HepG2 (cell line): ENCODE results near the gene MLLT10. TPM values are rescaled to one million over a fixed set of nuclear protein-coding genes. Genes with fewer than 3 reads are reported as not detected.

ENCODE experiments used
- AGO1 ChIP-seq: fragments of 200-400 bp; formaldehyde crosslinking; IDR thresholded peaks from 2 replicates; pipeline ENCODE4 v1.6.1; 2017; ENCODE audit warnings: mild to moderate bottlenecking, low read depth, low read length, moderate library complexity; ENCODE audit not compliant: poor library complexity, severe bottlenecking
- AKNA ChIP-seq: sonication (generic); formaldehyde crosslinking; IDR thresholded peaks from 2 replicates; pipeline ENCODE4 v1.4.0; 2020; ENCODE audit warnings: missing genetic modification reagents, borderline replicate concordance
- E2F2 ChIP-seq: sonication (generic); formaldehyde crosslinking; IDR thresholded peaks from 2 replicates; pipeline ENCODE4 v1.4.0; 2020; ENCODE audit warnings: missing genetic modification reagents, borderline replicate concordance
- FOXA1 ChIP-seq, 2 experiments: fragments of 450-650 bp in 1 of 2; sonication (generic) in 1 of 2; formaldehyde crosslinking in 1 of 2; IDR thresholded peaks; 2 replicates each; pipeline versions ENCODE4 v1.4.0 to v1.6.1; 2016 to 2020; ENCODE audit warnings: missing genetic modification reagents in 1 of 2
- HCFC1 ChIP-seq: fragments of 150-350 bp; IDR thresholded peaks from 2 replicates; pipeline ENCODE4 v1.6.1; 2014; ENCODE audit warnings: low read depth, low read length
- HDAC2 ChIP-seq: sonication (generic); formaldehyde crosslinking; IDR thresholded peaks from 2 replicates; pipeline ENCODE4 v1.4.0; 2020; ENCODE audit warnings: missing genetic modification reagents
- HMG20B ChIP-seq: conservative IDR thresholded peaks from 2 replicates; pipeline ENCODE4 v1.6.1; 2016; ENCODE audit warnings: missing genetic modification reagents, missing compliant biosample characterization
- HNRNPK ChIP-seq: fragments of 200-400 bp; formaldehyde crosslinking; IDR thresholded peaks from 2 replicates; pipeline ENCODE4 v1.6.1; 2018; ENCODE audit warnings: low read length, low read depth, moderate library complexity, mild to moderate bottlenecking; ENCODE audit not compliant: poor library complexity, severe bottlenecking
- POLR2G ChIP-seq: fragments of 200-400 bp; formaldehyde crosslinking; IDR thresholded peaks from 2 replicates; pipeline ENCODE4 v1.6.1; 2018; ENCODE audit warnings: mild to moderate bottlenecking, low read depth, low read length, moderate library complexity
- PRDM10 ChIP-seq: sonication (generic); formaldehyde crosslinking; IDR thresholded peaks from 2 replicates; pipeline ENCODE4 v1.4.0; 2020; ENCODE audit warnings: low read depth, missing genetic modification reagents
- SALL2 ChIP-seq: sonication (generic); formaldehyde crosslinking; IDR thresholded peaks from 2 replicates; pipeline ENCODE4 v1.8.1; 2023; ENCODE audit warnings: mild to moderate bottlenecking, missing genetic modification reagents, inconsistent platforms
- WIZ ChIP-seq: sonication (generic); formaldehyde crosslinking; IDR thresholded peaks from 2 replicates; pipeline ENCODE4 v1.5.1; 2020; ENCODE audit warnings: mild to moderate bottlenecking, missing genetic modification reagents
- ZFP62 ChIP-seq: sonication (generic); formaldehyde crosslinking; IDR thresholded peaks from 2 replicates; pipeline ENCODE4 v1.4.0; 2020; ENCODE audit warnings: missing genetic modification reagents
- ZFX ChIP-seq: sonication (generic); formaldehyde crosslinking; IDR thresholded peaks from 2 replicates; pipeline ENCODE4 v1.4.0; 2020; ENCODE audit warnings: mild to moderate bottlenecking, low read depth, missing genetic modification reagents, moderate library complexity
- ZNF136 ChIP-seq: sonication (generic); formaldehyde crosslinking; IDR thresholded peaks from 2 replicates; pipeline ENCODE4 v1.8.1; 2022; ENCODE audit warnings: low read depth, mild to moderate bottlenecking, moderate library complexity, missing genetic modification reagents
- ZNF276 ChIP-seq: sonication (generic); formaldehyde crosslinking; IDR thresholded peaks from 2 replicates; pipeline ENCODE4 v1.4.0; 2020; ENCODE audit warnings: mild to moderate bottlenecking, low read depth, missing genetic modification reagents
- polyA plus RNA-seq, 8 experiments: library from polyadenylated mRNA; depleted of rRNA in 3 of 8; stranded (reverse) in 7 of 8; unstranded in 1 of 8; fragments of >200 nt; fragmentation: Illumina TruSeq in 4 of 8; extraction: Trizol in 4 of 8; gene quantifications; 2 replicates each; pipeline versions ENCODE4 v1.2.1 to v1.2.3, GENCODE V29; 2011 to 2016; ENCODE audit warnings: low read depth in 4 of 8, missing spikeins in 1 of 8, mixed read lengths in 1 of 8; ENCODE audit not compliant: insufficient read depth in 1 of 8
- total RNA-seq, 5 experiments: library from RNA; depleted of rRNA; stranded (reverse); fragments of >200 nt; fragmentation: Illumina TruSeq; extraction: Trizol; gene quantifications; 2 replicates each; pipeline ENCODE4 v1.2.3, GENCODE V29; 2016; ENCODE audit warnings: low read depth in 1 of 5

Gene MLLT10
- total and polyA plus RNA-seq, 2 of the 13 experiments (the other 11 are each of a cell fraction or from before 2014, with no cell fraction given), result 51.3 to 84.1 TPM

- TF ChIP-seq HMG20B (CRISPR knock-in tag) (no peak), FOXA1 (IDR thresholded peaks at IDR 0.05) (no peak), FOXA1 (CRISPR knock-in tag; IDR thresholded peaks at IDR 0.05) (no peak), E2F2 (peak; percentile 74; the same call in 1 of the 2 replicates), POLR2G (peak; percentile 58), SALL2 (CRISPR knock-in tag) (0 out of 2 replicates have a peak, but pooled peaks have one; percentile 33), ZFP62 (CRISPR knock-in tag) (no peak), HNRNPK (no peak), ZNF136 (CRISPR knock-in tag) (no peak), AGO1 (no peak), WIZ (CRISPR knock-in tag) (no peak), ZFX (peak; percentile 49; the same call in 1 of the 2 replicates), AKNA (CRISPR knock-in tag) (no peak), HCFC1 (no peak), PRDM10 (CRISPR knock-in tag) (no peak), HDAC2 (0 out of 2 replicates have a peak, but pooled peaks have one; percentile 27), ZNF276 (CRISPR knock-in tag) (no peak)
These were observed 16.6 kb upstream of the MLLT10 start (continued) for GRCh38 chr10:21517134-21518031.
